ENCODE data around the gene ARMC5. TPM values are rescaled to one million over a fixed set of nuclear protein-coding genes. Genes with fewer than 3 reads are reported as not detected.

Gene ARMC5
- total RNA-seq, 1 donor from 2014 or later: 5.4 TPM

- no peaks in the 10 kb centered on the region for H3K79me2 ChIP-seq (ENCODE audit: low read depth)
- no peak overlapping the region for H3K4me3 ChIP-seq
- H3F3A ChIP-seq (ENCODE audit: low read depth): no peaks in the 10 kb centered on the region
- no peaks in the 10 kb centered on the region for H3K4me1 ChIP-seq
- no peak for DNase-seq (ENCODE audit: low spot score)
- H3K9ac ChIP-seq: no peak overlapping the region
- peaks cover 9% of the 10 kb centered on the region for H3K27me3 ChIP-seq
- peak overlapping the region; percentile 74 for H3K27ac Mint-ChIP-seq
- H3K36me3 Mint-ChIP-seq: peaks cover 5% of the 10 kb centered on the region
- peaks cover 2% of the 10 kb centered on the region for H3K27me3 Mint-ChIP-seq (ENCODE audit: insufficient read depth, low read depth)
- no peak overlapping the region for H3K27ac ChIP-seq
- H2AFZ ChIP-seq (replicated peaks): no peak overlapping the region
- no peaks in the 10 kb centered on the region for H3K36me3 ChIP-seq
- H4K20me1 ChIP-seq (ENCODE audit: low read depth): no peaks in the 10 kb centered on the region
- no peak overlapping the region for H3K4me2 ChIP-seq
- TF ChIP-seq CTCF (IDR thresholded peaks at IDR 0.05) (no peak), EZH2phosphoT487 (IDR thresholded peaks at IDR 0.05) (no peak), EZH2 (IDR thresholded peaks at IDR 0.05) (no peak)
- no peaks in the 10 kb centered on the region for H3K9me3 ChIP-seq (ENCODE audit: low read depth)
- H3K4me1 Mint-ChIP-seq: no peaks in the 10 kb centered on the region
- peak overlapping the region; percentile 30 for H3K4me3 Mint-ChIP-seq
- H3K9me3 Mint-ChIP-seq: no peaks in the 10 kb centered on the region
Measured at GRCh38 chr16:31465788-31466370, 6.6 kb downstream of the ARMC5 start.

GRCh38 chr16:31466381-31466841, 7.1 kb downstream of the ARMC5 start:
- no peaks in the 10 kb centered on the region for H3K9me3 Mint-ChIP-seq
- no peaks in the 10 kb centered on the region for H3K79me2 ChIP-seq (ENCODE audit: low read depth)
- H3K27ac Mint-ChIP-seq: peak overlapping the region; percentile 70
- peaks cover 5% of the 10 kb centered on the region for H3K36me3 Mint-ChIP-seq
- H3K4me3 ChIP-seq: no peak overlapping the region
- no peaks in the 10 kb centered on the region for H3F3A ChIP-seq (ENCODE audit: low read depth)
- no peaks in the 10 kb centered on the region for H4K20me1 ChIP-seq (ENCODE audit: low read depth)
- no peak for TF ChIP-seq CTCF (IDR thresholded peaks at IDR 0.05)
- no peak for TF ChIP-seq EZH2phosphoT487 (IDR thresholded peaks at IDR 0.05)
- TF ChIP-seq EZH2 (IDR thresholded peaks at IDR 0.05): no peak
- H3K27ac ChIP-seq: no peak overlapping the region
- no peak overlapping the region for H2AFZ ChIP-seq (replicated peaks)
- H3K9ac ChIP-seq: no peak overlapping the region
- peaks cover 5% of the 10 kb centered on the region for H3K4me1 Mint-ChIP-seq
- H3K4me2 ChIP-seq: no peak overlapping the region
- H3K27me3 Mint-ChIP-seq (ENCODE audit: insufficient read depth, low read depth): peaks cover 2% of the 10 kb centered on the region
- H3K4me3 Mint-ChIP-seq: no peak overlapping the region
- no peaks in the 10 kb centered on the region for H3K4me1 ChIP-seq
- no peaks in the 10 kb centered on the region for H3K36me3 ChIP-seq
- peaks cover 14% of the 10 kb centered on the region for H3K27me3 ChIP-seq
- H3K9me3 ChIP-seq (ENCODE audit: low read depth): no peaks in the 10 kb centered on the region
- no peak for DNase-seq (ENCODE audit: low spot score)

GRCh38 chr16:31467151-31467773, 8.0 kb downstream of the ARMC5 start:
- Mint-ChIP-seq H3K36me3 (peaks cover 5% of the 10 kb centered on the region), H3K27me3 (ENCODE audit: insufficient read depth, low read depth) (peaks cover 2% of the 10 kb centered on the region), H3K27ac (no peak overlapping the region), H3K4me3 (no peak overlapping the region), H3K4me1 (peaks cover 7% of the 10 kb centered on the region), H3K9me3 (no peaks in the 10 kb centered on the region)
- Histone ChIP-seq H3F3A (ENCODE audit: low read depth) (no peaks in the 10 kb centered on the region), H4K20me1 (ENCODE audit: low read depth) (no peaks in the 10 kb centered on the region), H2AFZ (replicated peaks) (no peak overlapping the region), H3K79me2 (ENCODE audit: low read depth) (no peaks in the 10 kb centered on the region), H3K27ac (no peak overlapping the region), H3K27me3 (peaks cover 22% of the 10 kb centered on the region), H3K4me1 (no peaks in the 10 kb centered on the region), H3K36me3 (no peaks in the 10 kb centered on the region), H3K9me3 (ENCODE audit: low read depth) (no peaks in the 10 kb centered on the region), H3K4me2 (no peak overlapping the region), H3K9ac (no peak overlapping the region), H3K4me3 (no peak overlapping the region)
- TF ChIP-seq CTCF (IDR thresholded peaks at IDR 0.05) (no peak), EZH2phosphoT487 (IDR thresholded peaks at IDR 0.05) (no peak), EZH2 (IDR thresholded peaks at IDR 0.05) (no peak)
- DNase-seq (ENCODE audit: low spot score): no peak
